ENCODE measurements around the gene TRMT5. TPM values are rescaled to one million over a fixed set of nuclear protein-coding genes. Genes with fewer than 3 reads are reported as not detected.

The TRMT5 gene
- total and polyA plus RNA-seq, 9 of the 15 experiments (the other 6 are each of a cell fraction or from before 2014, with no cell fraction given), result 8.4 to 20.0 (median 15.1) TPM

- peak; percentile 26; the same call in 1 of the 2 replicates for TF ChIP-seq CREB3L1 (IDR thresholded peaks at IDR 0.05; ENCODE audit: borderline replicate concordance, low read depth)
- no peak for TF ChIP-seq ASH1L (IDR thresholded peaks at IDR 0.05; ENCODE audit: borderline replicate concordance, low read depth, partially characterized antibody)
- no peak for TF ChIP-seq MCM7 (IDR thresholded peaks at IDR 0.05)
- peak; percentile 66; the same call in 1 of the 2 replicates for TF ChIP-seq GABPB1 (CRISPR knock-in tag; IDR thresholded peaks at IDR 0.05)
- TF ChIP-seq POLR2B (IDR thresholded peaks at IDR 0.05; ENCODE audit: low read depth, partially characterized antibody), result peak; percentile 59
- no peak for TF ChIP-seq ZNF274 (IDR thresholded peaks at IDR 0.05; ENCODE audit: borderline replicate concordance, low read depth, low read length)
- TF ChIP-seq ARNT (IDR thresholded peaks at IDR 0.05), result no peak
- peak; percentile 94 for TF ChIP-seq ZNF407 (IDR thresholded peaks at IDR 0.05; ENCODE audit: low read depth)
- TF ChIP-seq GATAD2A (IDR thresholded peaks at IDR 0.05), result 0 out of 2 replicates have a peak, but pooled peaks have one; percentile 69
- TF ChIP-seq CAMTA2 (CRISPR knock-in tag; conservative IDR thresholded peaks at IDR 0.05), result no peak
- TF ChIP-seq TRIM25 (IDR thresholded peaks at IDR 0.05; ENCODE audit: borderline replicate concordance), result no peak
- no peak for TF ChIP-seq RBM34 (IDR thresholded peaks at IDR 0.05; ENCODE audit: borderline replicate concordance, insufficient read depth, low read length)
- TF ChIP-seq POU5F1 (IDR thresholded peaks at IDR 0.05; ENCODE audit: borderline replicate concordance, low read depth, low read length, partially characterized antibody), result peak; percentile 69
- TF ChIP-seq CGGBP1 (CRISPR knock-in tag; IDR thresholded peaks at IDR 0.05), result no peak
Measured at GRCh38 chr14:60980811-60981632, at the start of gene TRMT5, which contains the start of gene SLC38A6 (continued).
